WTC11 (cell line): ENCODE measurements around the gene LIPM. TPM values are rescaled to one million over a fixed set of nuclear protein-coding genes. Genes with fewer than 3 reads are reported as not detected.

Experiments used
- ATAC-seq: fragments of 200-7000 bp; cut with Tn5 transposase; 2 replicates; pipeline ENCODE4 v1.10.0; 2021; ENCODE audit warnings: mild to moderate bottlenecking, moderate library complexity
- CTCF ChIA-PET: fragments of 300-600 bp; sonication (Branson Sonifier 250); formaldehyde crosslinking; loops from one replicate; lab custom pipeline; 2021; ENCODE audit warnings: antibody characterized with exemption; lab: Charles Lee
- POLR2A ChIA-PET: fragments of 350-600 bp; sonication (Branson Sonifier 250); formaldehyde crosslinking; loops from one replicate; lab custom pipeline; 2021; ENCODE audit warnings: antibody characterized with exemption; lab: Charles Lee
- DNase-seq: peaks from one replicate; pipeline ENCODE4 v3.0.0; 2021; ENCODE audit warnings: low spot score
- H3K27ac Mint-ChIP-seq: 2 replicates; pipeline ENCODE4 v1.8.0; 2021; ENCODE audit warnings: mixed read lengths
- H3K27me3 Mint-ChIP-seq: 2 replicates; pipeline ENCODE4 v1.8.0; 2021; ENCODE audit warnings: low read depth, mild to moderate bottlenecking, moderate library complexity, mixed read lengths
- H3K36me3 Mint-ChIP-seq: 2 replicates; pipeline ENCODE4 v1.8.0; 2021; ENCODE audit warnings: mixed read lengths
- H3K4me1 Mint-ChIP-seq: 2 replicates; pipeline ENCODE4 v1.8.0; 2022; ENCODE audit warnings: mixed read lengths
- H3K4me3 Mint-ChIP-seq: 2 replicates; pipeline ENCODE4 v1.8.0; 2021; ENCODE audit warnings: mild to moderate bottlenecking, moderate library complexity, mixed read lengths
- H3K9me3 Mint-ChIP-seq: 2 replicates; pipeline ENCODE4 v1.8.0; 2021; ENCODE audit warnings: mixed read lengths
- AR ChIP-seq: fragments of 250-450 bp; sonication (Bioruptor Pico); IDR thresholded peaks from 2 replicates; pipeline ENCODE4 v1.9.0; 2021; ENCODE audit warnings: mild to moderate bottlenecking
- ATF6 ChIP-seq: sonication (generic); formaldehyde crosslinking; IDR thresholded peaks from 2 replicates; pipeline ENCODE4 v1.8.1; 2023; ENCODE audit warnings: mild to moderate bottlenecking, missing genetic modification reagents
- CTCF ChIP-seq: fragments of 200-600 bp; IDR thresholded peaks from 2 replicates; pipeline ENCODE4 v1.8.0; 2022; ENCODE audit warnings: antibody characterized with exemption
- E2F4 ChIP-seq: sonication (generic); formaldehyde crosslinking; IDR thresholded peaks from 2 replicates; pipeline ENCODE4 v1.8.1; 2022; ENCODE audit warnings: low read depth, mild to moderate bottlenecking, moderate library complexity, missing genetic modification reagents, borderline replicate concordance
- ELF4 ChIP-seq: sonication (generic); formaldehyde crosslinking; IDR thresholded peaks from 2 replicates; pipeline ENCODE4 v1.8.1; 2022; ENCODE audit warnings: low read depth, mild to moderate bottlenecking, moderate library complexity, missing genetic modification reagents
- EMX1 ChIP-seq: fragments of 250-450 bp; sonication (Bioruptor Pico); IDR thresholded peaks from 2 replicates; pipeline ENCODE4 v1.8.0; 2021; ENCODE audit warnings: mild to moderate bottlenecking
- ESRRA ChIP-seq: sonication (generic); formaldehyde crosslinking; IDR thresholded peaks from 2 replicates; pipeline ENCODE4 v1.8.1; 2022; ENCODE audit warnings: mild to moderate bottlenecking, missing genetic modification reagents, borderline replicate concordance
- MAX ChIP-seq: sonication (generic); formaldehyde crosslinking; IDR thresholded peaks from 2 replicates; pipeline ENCODE4 v1.8.0; 2022; ENCODE audit warnings: mild to moderate bottlenecking, missing genetic modification reagents
- NR1H2 ChIP-seq: sonication (generic); formaldehyde crosslinking; IDR thresholded peaks from 2 replicates; pipeline ENCODE4 v1.9.0; 2021; ENCODE audit warnings: mild to moderate bottlenecking, moderate library complexity, missing genetic modification reagents
- NR2C2 ChIP-seq: sonication (generic); formaldehyde crosslinking; IDR thresholded peaks from 2 replicates; pipeline ENCODE4 v1.8.0; 2022; ENCODE audit warnings: mild to moderate bottlenecking, missing genetic modification reagents
- RORB ChIP-seq: fragments of 250-450 bp; sonication (Bioruptor Pico); IDR thresholded peaks from 2 replicates; pipeline ENCODE4 v1.9.0; 2021; ENCODE audit warnings: mild to moderate bottlenecking
- SOX15 ChIP-seq: fragments of 250-450 bp; sonication (Bioruptor Pico); IDR thresholded peaks from 2 replicates; pipeline ENCODE4 v1.9.0; 2021; ENCODE audit warnings: mild to moderate bottlenecking
- TCF7 ChIP-seq: sonication (generic); formaldehyde crosslinking; IDR thresholded peaks from 2 replicates; pipeline ENCODE4 v1.8.0; 2022; ENCODE audit warnings: mild to moderate bottlenecking, low read depth, missing genetic modification reagents, moderate library complexity
- TEAD4 ChIP-seq: sonication (generic); formaldehyde crosslinking; IDR thresholded peaks from 2 replicates; pipeline ENCODE4 v1.8.0; 2022; ENCODE audit warnings: mild to moderate bottlenecking, missing genetic modification reagents
- TP53 ChIP-seq: sonication (generic); formaldehyde crosslinking; IDR thresholded peaks from 2 replicates; pipeline ENCODE4 v1.8.1; 2023; ENCODE audit warnings: mild to moderate bottlenecking, missing genetic modification reagents
- USF1 ChIP-seq: sonication (generic); formaldehyde crosslinking; IDR thresholded peaks from 2 replicates; pipeline ENCODE4 v1.8.0; 2022; ENCODE audit warnings: mild to moderate bottlenecking, missing genetic modification reagents
- ZNF219 ChIP-seq: sonication (generic); formaldehyde crosslinking; IDR thresholded peaks from 2 replicates; pipeline ENCODE4 v1.8.0; 2023; ENCODE audit warnings: missing genetic modification reagents, mild to moderate bottlenecking, borderline replicate concordance
- ZNF232 ChIP-seq: sonication (generic); formaldehyde crosslinking; IDR thresholded peaks from 2 replicates; pipeline ENCODE4 v1.8.0; 2022; ENCODE audit warnings: mild to moderate bottlenecking, missing genetic modification reagents
- ZNF281 ChIP-seq: sonication (generic); formaldehyde crosslinking; IDR thresholded peaks from 2 replicates; pipeline ENCODE4 v1.8.0; 2023; ENCODE audit warnings: mild to moderate bottlenecking, missing genetic modification reagents
- ZNF671 ChIP-seq: fragments of 250-450 bp; sonication (Bioruptor Pico); IDR thresholded peaks from 2 replicates; pipeline ENCODE4 v1.8.0; 2021; ENCODE audit warnings: mild to moderate bottlenecking
- total RNA-seq: library from RNA; stranded (reverse); gene quantifications from 3 replicates; pipeline ENCODE4 v1.2.3, GENCODE V29; 2021

LIPM gene
- total RNA-seq, 1 experiment from 2014 or later, result not detected

- ChIA-PET POLR2A (no interaction called here), CTCF (no interaction called here)
- Mint-ChIP-seq H3K27ac (no peak overlapping the region), H3K9me3 (no peaks in the 10 kb centered on the region), H3K27me3 (no peaks in the 10 kb centered on the region), H3K4me1 (peaks cover 7% of the 10 kb centered on the region), H3K36me3 (no peaks in the 10 kb centered on the region), H3K4me3 (no peak overlapping the region)
- TF ChIP-seq SOX15 (CRISPR knock-in tag), result no peak
- no peak for TF ChIP-seq EMX1 (CRISPR knock-in tag)
- TF ChIP-seq MAX (CRISPR knock-in tag), result no peak
- no peak for TF ChIP-seq RORB (CRISPR knock-in tag)
- TF ChIP-seq TP53, result no peak
- no peak for TF ChIP-seq NR2C2 (CRISPR knock-in tag)
- no peak for TF ChIP-seq ZNF281
- TF ChIP-seq ATF6 (CRISPR knock-in tag), result no peak
- TF ChIP-seq CTCF, result no peak
- TF ChIP-seq E2F4, result no peak
- no peak for DNase-seq
- ATAC-seq, result no peak
Observed at GRCh38 chr10:88866454-88866853, 63.9 kb downstream of the LIPM start.

GRCh38 chr10:88870089-88870488 lies 67.6 kb downstream of the LIPM start:
- Mint-ChIP-seq H3K27ac (no peak overlapping the region), H3K9me3 (no peaks in the 10 kb centered on the region), H3K27me3 (no peaks in the 10 kb centered on the region), H3K36me3 (no peaks in the 10 kb centered on the region), H3K4me1 (peaks cover 7% of the 10 kb centered on the region), H3K4me3 (no peak overlapping the region)
- no peak for DNase-seq
- POLR2A ChIA-PET, result no interaction called here
- no peak for ATAC-seq
- CTCF ChIA-PET, result interaction anchor here (0.9 to 1.1 kb wide), 2 partner anchors 63 to 64 kb away, joined by 3 to 4 read pairs; no protein-coding TSS in a partner anchor
- no peak for TF ChIP-seq USF1 (CRISPR knock-in tag)
- TF ChIP-seq ELF4 (CRISPR knock-in tag), result no peak
- no peak for TF ChIP-seq E2F4
- no peak for TF ChIP-seq TEAD4 (CRISPR knock-in tag)
- TF ChIP-seq ZNF671 (CRISPR knock-in tag), result no peak
- no peak for TF ChIP-seq ZNF219 (CRISPR knock-in tag)
- TF ChIP-seq ZNF232 (CRISPR knock-in tag), result no peak
- TF ChIP-seq TCF7 (CRISPR knock-in tag), result no peak
- no peak for TF ChIP-seq AR (CRISPR knock-in tag)
- TF ChIP-seq ESRRA (CRISPR knock-in tag), result no peak
- no peak for TF ChIP-seq NR1H2
- TF ChIP-seq RORB (CRISPR knock-in tag), result no peak
